NCI-H345 (cell line): ENCODE results near the gene PTPRE.
A peak's percentile ranks its signal among the peaks of the same experiment; 100 is the strongest.

Source experiments
- DNase-seq: peaks from one replicate; lab custom pipeline; 2025; lab: John Stamatoyannopoulos, UW

PTPRE gene, protein sequence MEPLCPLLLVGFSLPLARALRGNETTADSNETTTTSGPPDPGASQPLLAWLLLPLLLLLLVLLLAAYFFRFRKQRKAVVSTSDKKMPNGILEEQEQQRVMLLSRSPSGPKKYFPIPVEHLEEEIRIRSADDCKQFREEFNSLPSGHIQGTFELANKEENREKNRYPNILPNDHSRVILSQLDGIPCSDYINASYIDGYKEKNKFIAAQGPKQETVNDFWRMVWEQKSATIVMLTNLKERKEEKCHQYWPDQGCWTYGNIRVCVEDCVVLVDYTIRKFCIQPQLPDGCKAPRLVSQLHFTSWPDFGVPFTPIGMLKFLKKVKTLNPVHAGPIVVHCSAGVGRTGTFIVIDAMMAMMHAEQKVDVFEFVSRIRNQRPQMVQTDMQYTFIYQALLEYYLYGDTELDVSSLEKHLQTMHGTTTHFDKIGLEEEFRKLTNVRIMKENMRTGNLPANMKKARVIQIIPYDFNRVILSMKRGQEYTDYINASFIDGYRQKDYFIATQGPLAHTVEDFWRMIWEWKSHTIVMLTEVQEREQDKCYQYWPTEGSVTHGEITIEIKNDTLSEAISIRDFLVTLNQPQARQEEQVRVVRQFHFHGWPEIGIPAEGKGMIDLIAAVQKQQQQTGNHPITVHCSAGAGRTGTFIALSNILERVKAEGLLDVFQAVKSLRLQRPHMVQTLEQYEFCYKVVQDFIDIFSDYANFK

DNA sequence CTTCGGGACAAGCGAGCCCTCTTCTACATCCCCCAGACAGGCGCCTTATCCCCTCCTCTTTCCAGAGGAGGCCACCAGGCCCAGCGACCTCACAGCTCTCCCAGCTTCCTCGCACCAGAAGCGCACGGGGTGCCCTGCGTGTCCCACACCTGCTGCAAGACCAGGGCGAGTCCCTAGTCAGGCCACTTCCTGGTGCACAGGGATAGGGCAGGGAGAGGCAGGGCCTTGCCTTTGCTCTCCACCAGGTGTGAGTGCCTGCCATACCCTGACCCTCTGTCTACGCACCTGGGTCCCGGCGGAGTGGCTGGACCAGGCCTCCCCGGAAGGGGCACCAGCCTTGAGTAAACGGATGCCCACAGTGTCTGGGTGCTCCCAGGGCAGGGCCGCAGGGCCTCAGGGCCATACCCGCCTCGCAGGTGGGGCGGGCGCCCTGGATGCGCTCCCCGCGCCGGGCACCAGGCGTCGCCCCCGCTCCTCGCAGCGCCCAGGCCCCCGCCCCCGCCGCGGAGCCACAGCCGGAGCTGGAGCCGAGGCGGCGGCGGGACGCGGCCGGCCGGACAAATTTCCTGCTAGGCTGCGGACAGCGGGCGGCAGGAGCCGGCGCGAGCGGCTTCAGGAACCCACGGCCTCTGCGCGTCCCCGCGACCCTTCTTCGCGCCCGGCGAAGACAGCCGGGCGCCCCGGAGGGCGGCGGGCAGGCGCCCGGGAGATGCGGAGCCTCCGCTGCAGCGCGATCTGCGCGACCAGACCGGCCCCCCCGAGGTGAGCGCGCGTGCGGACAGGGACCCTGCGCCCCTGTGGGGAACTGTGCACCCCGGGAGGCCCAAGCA lies at the start of gene PTPRE:
Gene PTPRE, plus strand, starts transcription at position 556 of the 830 bp plus-strand sequence. CDS start 133,779 bp downstream, outside the sequence.
- DNase-seq: peak; percentile 53

DNA sequence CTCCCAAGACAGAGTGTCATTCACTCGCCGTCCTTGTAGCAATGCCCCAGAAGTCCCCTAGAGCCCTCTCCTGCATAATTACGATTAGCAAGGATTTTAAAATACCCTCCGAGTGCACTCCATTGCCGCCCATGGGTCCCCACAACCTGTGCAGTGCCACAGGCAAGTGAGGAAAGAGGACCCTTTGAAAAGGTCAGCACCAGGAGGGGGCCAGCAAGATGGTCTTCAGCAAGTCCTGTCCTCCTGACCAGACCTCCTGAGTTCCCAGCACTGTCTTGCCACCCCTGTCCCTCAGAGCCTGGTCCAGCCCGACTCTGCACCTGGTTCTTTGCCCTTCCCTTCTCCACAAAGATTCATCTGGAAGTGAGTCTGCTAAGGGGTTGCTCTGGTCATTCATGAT lies 46.3 kb upstream of the PTPRE start:
- DNase-seq: no peak

DNA sequence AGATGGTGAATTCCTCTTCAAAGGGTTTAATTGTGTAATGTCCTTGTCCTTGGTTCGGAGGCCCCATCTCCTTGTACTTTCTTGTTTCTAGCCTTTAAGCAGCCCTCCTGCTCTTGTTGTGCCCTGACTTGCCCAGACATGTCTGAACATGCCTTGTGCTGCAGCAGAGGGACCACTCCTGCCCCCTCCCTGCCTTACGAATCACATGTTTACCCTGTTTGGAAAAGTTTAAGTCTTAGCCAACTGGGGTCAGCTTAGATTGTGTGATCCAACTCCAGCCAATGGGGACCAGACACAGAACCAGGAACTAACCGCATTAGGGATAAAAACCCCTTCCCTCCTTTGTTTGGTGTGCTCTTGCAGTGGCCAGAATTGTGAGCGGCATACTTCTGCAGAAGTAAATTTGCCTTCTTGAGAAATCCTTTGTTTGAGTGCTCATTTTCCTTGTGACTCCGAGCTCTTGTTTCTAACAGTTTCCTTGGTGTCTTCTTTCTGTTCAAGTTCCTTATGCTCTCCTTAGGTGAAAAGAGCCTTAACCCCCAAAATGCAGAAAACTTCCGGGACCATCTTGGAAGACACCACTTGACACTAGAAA lies 43.6 kb upstream of the PTPRE start:
- no peak for DNase-seq

DNA sequence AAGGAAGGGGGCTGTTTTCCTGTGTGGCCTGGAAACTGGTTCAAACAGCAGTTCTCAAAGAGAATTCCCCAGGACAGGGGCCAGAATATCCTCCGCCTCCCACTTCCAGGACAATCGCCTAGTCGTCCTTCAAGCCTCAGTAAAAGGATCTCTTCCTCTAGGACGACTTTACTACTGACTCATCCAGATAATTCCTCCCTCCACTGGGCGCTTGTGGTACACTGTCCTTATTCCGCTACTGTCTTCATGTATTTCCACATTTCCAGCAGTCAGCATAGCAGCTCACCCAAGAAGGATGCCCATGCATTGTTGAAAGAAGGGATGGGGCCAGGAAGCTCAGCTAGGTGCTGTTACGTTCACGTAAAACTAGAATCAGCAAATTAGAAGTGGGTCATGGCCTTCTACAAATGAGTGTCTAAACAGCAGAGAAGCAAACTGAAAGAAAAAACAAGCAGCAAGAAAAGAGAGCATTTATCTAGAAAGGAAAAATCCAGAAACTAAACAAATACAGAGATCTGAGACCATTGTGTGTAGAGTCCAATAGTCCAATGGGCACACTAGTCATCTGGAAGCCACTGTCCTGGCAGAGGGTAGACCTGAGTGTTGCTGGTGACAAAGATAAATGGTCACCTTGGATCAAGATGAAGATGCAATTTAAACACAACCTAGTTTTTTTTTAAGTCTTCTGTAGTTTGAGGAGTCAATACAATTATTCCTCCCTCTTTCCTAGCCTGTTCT lies 40.5 kb upstream of the PTPRE start:
- DNase-seq: no peak

DNA sequence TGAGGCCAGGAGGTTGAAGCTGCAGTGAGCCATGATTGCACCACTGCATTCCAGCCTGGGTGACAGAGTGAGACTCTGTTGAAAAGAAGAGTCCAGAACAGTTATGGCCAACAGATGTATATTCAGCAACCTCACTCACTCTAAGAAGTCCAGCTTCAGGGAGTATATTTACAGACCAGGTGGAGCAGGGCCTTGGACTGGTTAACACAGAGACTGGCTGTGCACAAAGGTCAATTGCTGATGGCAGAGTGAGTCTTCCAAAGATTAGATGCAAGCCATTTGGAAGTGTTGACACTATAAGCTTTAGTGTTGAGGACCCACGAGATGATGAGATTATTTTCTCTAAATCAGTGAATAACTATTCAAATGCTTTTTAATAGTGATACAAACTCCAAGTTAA lies 39.1 kb upstream of the PTPRE start:
- DNase-seq: no peak

DNA sequence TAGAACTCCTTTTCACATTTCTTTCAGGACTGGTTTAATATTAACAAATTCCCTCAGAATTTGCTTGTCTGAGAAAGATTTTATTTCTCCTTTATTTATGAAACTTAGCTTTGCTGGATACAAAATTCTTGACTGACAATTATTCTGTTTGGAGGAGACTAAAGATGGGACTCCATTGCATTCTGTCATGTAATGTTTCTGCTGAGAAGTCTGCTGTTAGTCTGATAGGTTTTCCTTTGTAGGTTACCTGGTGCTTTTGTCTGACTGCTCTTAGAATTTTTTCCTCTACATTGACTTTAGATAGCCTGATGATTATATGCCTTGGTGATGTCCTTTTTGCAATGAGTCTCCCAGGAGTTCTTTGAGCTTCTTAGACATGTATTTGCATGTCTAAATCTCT lies 37.6 kb upstream of the PTPRE start:
- no peak for DNase-seq

DNA sequence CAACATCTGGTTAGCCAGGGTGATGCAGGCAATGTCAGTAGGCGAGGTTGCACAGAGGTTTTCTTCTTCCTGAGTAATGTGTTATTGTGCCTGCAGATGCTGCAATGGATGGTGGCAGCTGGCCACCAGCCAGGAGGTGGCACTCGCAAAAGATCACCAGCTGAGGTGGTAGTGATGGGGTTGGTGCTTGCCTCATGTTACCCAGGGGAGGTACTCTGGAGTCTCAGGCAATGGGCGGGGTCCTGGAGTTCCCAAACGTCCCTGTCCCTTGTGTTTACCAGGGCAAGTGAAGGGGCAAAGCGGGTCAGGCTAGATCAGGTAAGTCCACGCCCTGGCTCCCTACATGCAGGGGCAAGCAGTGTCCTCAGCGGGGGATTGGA lies 35.3 kb upstream of the PTPRE start:
- peak; percentile 74 for DNase-seq

DNA sequence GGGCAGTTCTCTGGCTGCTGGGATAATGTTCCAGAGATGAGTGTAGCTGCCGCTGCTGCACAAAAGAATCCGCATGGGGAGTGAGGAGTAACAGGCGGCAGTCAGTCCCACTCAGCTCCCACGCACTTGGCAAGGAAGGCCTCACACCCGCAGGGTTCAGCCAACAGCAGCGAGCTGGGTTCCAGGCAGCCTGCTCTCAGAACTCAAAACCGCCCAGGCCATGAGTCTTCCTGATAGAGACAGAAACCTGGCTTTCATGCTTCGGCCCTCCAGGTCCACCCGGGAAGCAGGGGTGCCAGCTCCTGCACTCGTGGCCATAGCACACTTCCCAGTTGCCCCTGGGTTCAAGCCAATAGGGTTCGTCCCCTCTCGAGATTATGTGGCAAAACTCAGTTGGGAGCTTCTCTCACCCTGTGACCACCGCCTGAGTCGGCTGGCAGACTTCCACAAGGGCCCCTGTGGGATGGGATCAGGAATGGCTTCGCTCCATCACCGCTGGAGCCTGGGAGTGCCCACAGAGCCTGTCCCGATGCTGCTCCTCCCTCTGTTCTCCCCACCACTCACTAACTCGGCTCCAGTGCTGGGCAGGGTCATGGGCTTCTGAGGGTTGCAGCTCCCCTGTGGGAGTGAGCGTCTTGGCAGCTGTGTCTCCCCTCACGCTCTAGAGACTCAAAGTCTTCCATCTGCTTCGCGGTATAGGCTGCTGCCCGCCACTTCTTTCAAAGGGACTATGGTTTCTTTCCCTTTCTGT lies 34.7 kb upstream of the PTPRE start:
- DNase-seq: no peak

DNA sequence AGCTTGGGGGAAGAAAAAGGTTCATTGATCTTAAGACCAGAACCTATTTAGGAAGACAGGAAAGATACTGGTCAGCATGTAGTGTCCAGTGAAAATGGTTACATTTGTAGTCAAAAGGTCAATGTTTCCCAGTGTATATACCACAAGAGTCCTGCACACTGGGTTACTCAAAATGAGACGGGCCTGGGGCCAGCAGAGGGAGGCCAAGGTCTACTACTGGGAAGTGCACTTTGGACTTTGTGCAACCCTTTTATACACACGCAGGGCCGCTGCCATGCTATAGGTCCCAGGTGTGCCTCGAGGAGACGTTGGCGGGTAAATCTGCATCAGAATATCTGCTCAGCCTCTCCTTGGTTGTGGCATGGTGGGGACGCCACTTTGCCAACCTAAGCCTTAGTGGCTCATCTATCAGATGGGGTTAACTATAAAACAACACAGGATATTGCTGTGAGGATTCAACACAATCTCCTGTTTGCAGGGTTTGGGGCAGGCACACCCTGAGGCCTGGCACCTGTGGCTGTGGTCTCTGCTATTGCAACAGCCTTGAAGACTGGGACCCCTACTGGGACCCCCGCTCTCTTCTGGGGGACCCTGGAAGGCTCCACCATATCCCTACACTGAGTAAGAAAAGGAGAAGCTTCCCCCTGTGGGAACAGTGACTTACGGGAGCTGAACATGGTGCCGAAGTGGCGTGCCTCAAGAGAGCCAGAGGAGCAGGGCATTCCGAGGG lies 33.9 kb upstream of the PTPRE start:
- DNase-seq: no peak

DNA sequence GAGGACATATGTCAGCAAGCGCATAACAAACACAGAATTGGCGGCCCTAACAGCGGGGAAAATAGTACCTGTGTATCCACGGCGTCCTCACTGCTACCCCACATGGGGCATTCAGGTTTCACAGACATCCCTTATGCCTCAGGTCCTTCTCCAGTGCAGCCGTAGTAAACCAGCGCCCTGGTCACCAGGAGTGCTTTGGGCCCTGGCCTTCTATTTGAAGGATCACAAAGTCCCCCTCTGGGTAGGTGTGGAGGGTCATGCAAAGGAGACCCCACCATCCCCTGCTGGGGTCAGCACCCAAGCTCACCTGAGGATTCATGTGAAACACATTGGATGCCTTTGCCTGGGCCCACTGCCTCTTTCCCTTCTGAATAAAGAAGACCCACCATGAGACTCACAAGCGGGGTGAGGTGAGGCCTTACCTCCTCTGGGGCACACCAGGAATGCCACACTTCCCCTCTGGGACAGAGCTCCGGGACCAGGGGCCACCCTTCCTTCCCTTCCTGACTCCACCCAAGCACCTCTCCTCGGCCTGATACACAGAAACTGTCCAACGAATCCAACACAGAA lies 32.9 kb upstream of the PTPRE start:
- DNase-seq: no peak

DNA sequence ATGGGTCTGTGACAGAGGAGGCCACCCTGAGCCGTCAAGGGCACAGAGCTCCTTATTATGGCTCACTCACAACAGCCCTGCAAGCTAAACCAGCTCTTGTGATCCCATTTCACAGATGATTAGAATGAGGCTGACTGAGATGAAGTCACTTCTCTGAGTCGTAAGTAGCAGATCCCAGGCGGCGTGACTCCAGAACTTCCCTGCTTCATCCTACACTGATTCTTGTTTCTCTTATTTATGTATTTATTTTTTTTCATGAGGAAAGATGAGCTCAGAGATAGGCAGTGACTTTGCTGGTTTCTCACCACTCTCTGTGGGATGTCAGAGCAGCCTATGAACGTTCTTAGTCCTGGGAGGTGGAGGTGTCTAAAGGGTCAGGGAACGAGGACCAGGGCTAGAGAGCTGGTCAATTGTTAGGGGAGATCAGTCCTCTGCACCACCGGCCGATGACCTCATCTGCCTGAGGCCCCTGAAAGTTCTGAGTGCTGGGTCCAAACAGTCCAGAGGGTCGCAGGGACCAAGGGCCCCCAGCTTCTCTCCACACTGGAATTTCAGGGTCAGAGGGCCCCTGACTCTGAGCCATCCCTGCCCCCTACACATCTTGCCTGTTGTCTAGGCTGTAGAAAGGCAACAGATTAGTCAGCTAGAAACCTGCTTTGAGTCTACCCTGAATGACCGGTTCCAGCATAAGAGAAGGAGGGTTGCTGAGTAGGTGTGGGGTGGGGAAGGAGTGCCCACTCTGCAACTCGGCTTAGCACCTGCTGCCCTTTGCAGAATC lies 32.0 kb upstream of the PTPRE start:
- no peak for DNase-seq

DNA sequence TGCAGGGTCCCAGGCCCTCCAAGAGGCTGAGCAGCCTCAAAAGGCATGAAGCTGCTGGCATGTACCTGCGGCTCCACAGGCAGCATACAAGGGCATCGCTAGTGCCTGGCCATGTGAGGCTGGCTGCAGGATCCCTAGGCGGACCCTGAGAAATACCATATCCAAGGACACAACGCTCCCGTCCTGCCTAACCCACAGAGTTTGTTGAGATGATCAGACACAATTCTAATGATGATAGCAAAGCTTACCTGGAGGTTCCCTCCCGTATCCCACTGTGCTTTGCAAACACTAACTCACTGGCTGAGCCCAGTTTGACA lies 31.5 kb upstream of the PTPRE start:
- DNase-seq: no peak

DNA sequence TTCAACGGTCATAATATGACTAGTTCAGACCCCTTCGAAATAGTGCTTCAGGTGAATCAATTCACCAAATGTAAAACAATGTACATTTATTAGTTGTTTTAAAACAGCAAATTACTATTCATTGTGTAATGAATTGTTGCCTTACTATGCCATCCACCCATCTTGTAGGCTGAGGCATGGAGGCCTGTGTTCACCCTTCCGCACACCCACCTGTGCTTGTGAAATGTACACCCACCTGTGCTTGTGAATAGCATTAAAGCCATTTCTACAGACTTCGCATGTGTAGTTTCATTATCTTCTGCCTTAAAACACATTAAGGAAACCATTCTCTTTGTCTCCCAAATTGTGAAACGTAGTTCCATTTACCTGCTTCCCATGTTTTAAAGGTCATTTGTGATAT lies 31.0 kb upstream of the PTPRE start:
- DNase-seq: no peak

DNA sequence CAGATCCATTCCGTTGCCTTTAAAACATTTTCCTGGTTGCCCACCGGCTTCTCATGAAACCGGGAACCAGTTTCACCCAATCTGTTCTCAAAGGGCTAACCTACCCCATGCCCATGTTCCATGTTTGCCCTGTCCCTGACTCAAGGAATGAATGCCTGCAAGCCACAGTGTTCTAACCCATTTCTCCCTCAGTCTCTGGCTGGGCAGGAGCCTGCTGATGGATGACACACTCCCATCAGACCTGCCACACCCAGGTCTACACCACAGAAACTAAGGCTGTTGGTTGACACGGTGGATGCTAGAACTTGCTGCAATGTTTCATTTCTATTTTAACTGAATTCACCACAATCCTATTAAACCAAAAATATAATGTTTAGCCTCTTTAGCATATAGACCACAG lies 29.8 kb upstream of the PTPRE start:
- DNase-seq: no peak

DNA sequence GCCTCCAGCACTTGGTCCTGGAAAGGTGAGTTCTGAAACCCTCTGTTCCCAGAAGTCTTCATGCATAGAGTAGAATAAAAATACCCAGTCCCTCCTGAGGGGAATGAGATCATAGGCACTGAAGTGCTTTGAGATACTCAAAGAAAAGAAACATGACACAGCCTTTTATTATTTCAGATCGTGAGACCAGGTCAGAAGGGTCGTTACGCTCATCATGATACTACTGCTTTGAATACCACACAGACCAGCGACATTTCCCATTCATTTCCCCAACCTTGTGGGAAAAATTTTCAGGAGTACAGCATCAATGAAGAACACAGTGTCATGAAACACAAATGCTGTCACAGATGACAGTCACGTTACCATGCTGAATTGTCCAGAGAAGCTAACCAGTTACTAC lies 29.2 kb upstream of the PTPRE start:
- no peak for DNase-seq

DNA sequence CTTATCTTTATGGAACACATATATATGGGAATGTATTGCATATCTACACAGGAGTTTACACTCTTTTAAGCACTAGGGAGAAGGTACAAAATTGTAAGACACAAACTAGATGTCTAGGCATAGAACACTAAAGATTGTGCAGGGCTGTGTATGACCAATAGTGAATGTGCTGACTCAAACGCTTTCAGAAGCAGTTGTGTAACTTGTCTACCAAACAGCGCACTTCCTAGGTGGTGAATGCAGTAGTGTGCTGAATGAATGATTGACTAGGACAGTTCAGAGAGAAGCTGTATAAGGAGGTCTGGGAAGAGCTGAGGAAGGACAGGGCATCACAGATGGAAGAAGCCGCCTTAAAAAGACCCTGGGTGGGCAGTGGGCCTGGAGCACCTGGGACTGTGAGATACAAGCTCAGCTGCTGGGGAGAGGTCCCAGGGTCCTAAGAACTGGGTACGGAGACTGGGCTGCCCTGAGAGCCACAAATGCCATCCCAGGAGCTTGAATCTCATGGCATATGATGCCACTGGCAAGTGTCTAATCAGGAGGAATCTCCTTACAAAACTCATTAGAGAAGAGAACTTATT lies 28.3 kb upstream of the PTPRE start:
- no peak for DNase-seq

DNA sequence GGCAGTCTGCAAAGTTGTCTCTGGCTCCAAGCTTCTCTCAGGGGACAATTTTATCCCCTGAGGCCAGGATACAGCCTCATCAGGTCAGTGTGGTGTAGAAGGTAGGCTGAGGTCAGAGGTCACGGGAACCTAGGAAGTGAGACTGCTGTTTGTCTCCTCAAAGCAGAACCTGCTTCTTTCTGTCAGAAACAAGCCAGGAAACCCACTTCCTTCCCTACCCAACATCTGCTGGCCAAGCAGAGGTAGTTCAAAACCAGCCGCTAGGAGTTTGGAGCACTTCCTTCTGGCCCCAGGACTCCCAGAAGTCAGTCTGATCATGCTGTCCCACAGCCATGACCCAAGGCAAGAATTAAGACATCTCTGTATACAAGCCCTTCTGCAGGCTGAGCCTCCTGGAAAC lies 26.3 kb upstream of the PTPRE start:
- DNase-seq: no peak

DNA sequence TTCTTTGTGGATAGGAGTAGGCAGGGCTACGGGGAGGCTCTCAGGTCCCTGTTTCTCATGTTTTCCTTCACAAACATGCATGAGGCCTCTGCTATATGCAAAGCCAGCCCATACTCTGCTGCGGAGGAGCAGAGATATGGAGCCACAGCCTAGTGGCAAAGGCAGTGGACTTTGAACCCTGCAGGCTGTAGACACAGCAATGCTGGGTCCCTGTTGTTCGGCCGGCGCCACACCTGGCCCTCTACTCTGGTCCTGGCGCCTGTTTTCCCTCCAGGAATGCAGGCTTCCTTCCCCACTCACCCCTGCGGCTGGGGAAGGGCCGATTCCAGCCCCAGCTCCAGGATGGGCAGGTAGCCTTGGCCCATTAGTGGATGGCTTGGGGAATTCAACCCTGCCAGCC lies 25.6 kb upstream of the PTPRE start:
- DNase-seq: no peak

DNA sequence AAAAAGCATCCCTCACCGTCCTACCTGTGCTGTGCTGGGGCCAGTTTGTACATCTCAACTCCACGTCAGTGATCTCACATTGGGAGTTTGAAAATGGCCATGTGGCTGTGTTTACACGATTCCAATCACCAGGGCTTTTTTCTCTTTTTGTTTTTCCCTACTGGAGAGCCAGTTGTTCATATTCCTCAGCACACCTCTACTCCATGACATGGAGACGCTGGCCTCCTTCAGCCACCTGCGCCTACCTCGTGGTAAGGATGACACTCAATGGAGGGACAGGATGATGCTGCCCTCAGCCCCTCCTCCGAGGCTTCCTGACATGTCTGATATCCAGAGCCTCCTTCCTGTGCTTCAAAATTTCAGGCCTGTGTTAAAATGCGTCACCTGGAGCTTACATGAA lies 24.5 kb upstream of the PTPRE start:
- no peak for DNase-seq
